Neuronal stem cell (in vitro differentiated cells): ENCODE results near the gene RBM6.

ENCODE experiments used
- DNase-seq: peaks from one replicate; pipeline ENCODE4 v3.0.0-alpha.2; 2013; ENCODE audit warnings: low spot score
- H2AFZ ChIP-seq: one replicate; pipeline ENCODE4 v1.6.1; 2013; ENCODE audit warnings: mild to moderate bottlenecking, low read length, inconsistent platforms
- H2AK5ac ChIP-seq: 2 replicates; pipeline ENCODE4 v1.6.1; 2013; ENCODE audit warnings: low read depth, mild to moderate bottlenecking, inconsistent platforms, low read length, moderate library complexity, mixed read lengths
- H2BK120ac ChIP-seq: 2 replicates; pipeline ENCODE4 v1.6.1; 2013; ENCODE audit warnings: low read depth, mild to moderate bottlenecking, inconsistent platforms, low read length, moderate library complexity, mixed read lengths
- H2BK12ac ChIP-seq: one replicate; pipeline ENCODE4 v1.6.1; 2013; ENCODE audit warnings: low read length, inconsistent platforms
- H2BK15ac ChIP-seq: 2 replicates; pipeline ENCODE4 v1.6.1; 2013; ENCODE audit warnings: mild to moderate bottlenecking, low read length, inconsistent platforms, mixed read lengths
- H2BK5ac ChIP-seq: one replicate; pipeline ENCODE4 v1.6.1; 2013; ENCODE audit warnings: inconsistent platforms, mild to moderate bottlenecking, low read length, moderate library complexity
- H3K14ac ChIP-seq: one replicate; pipeline ENCODE4 v1.6.1; 2013; ENCODE audit warnings: low read length, inconsistent platforms
- H3K18ac ChIP-seq: 2 replicates; pipeline ENCODE4 v1.6.1; 2013; ENCODE audit warnings: low read length, inconsistent platforms
- H3K23ac ChIP-seq: 2 replicates; pipeline ENCODE4 v1.6.1; 2013; ENCODE audit warnings: low read depth, mild to moderate bottlenecking, mixed read lengths, low read length, inconsistent platforms; ENCODE audit not compliant: poor library complexity
- H3K27ac ChIP-seq: replicated peaks from 3 replicates; pipeline ENCODE4 v1.5.1; 2013; ENCODE audit warnings: low read length, inconsistent platforms
- H3K27me3 ChIP-seq, 3 experiments: 2 replicates each; pipeline ENCODE4 v1.6.1; 2013; ENCODE audit warnings: low read length in 3 of 3, mild to moderate bottlenecking in 2 of 3, inconsistent platforms in 1 of 3, low read depth in 1 of 3, mixed read lengths in 1 of 3, moderate library complexity in 1 of 3; ENCODE audit not compliant: control insufficient read depth in 3 of 3, insufficient read depth in 3 of 3
- H3K36me3 ChIP-seq, 2 donors: replicated peaks in 1 of 2; 2 replicates each; pipeline ENCODE4 v1.6.1; 2013; ENCODE audit warnings: low read length in 2 of 2; ENCODE audit not compliant: control insufficient read depth in 2 of 2, insufficient read depth in 2 of 2
- H3K4ac ChIP-seq: 2 replicates; pipeline ENCODE4 v1.6.1; 2013; ENCODE audit warnings: inconsistent platforms, mild to moderate bottlenecking, low read length, moderate library complexity
- H3K4me1 ChIP-seq, 2 donors: 1 replicate in 1 of 2; 2 replicates in 1 of 2; pipeline ENCODE4 v1.6.1; 2013; ENCODE audit warnings: low read length in 2 of 2, low read depth in 1 of 2; ENCODE audit not compliant: control insufficient read depth in 2 of 2, insufficient read depth in 1 of 2
- H3K4me2 ChIP-seq: one replicate; pipeline ENCODE4 v1.6.1; 2013; ENCODE audit warnings: mild to moderate bottlenecking, low read length, inconsistent platforms; ENCODE audit not compliant: insufficient read depth, poor library complexity, severe bottlenecking
- H3K4me3 ChIP-seq, 2 donors: 2 replicates each; pipeline ENCODE4 v1.5.1; 2013; ENCODE audit warnings: low read length in 2 of 2, mild to moderate bottlenecking in 2 of 2, inconsistent platforms in 1 of 2, moderate library complexity in 1 of 2
- H3K79me1 ChIP-seq: one replicate; pipeline ENCODE4 v1.6.1; 2013; ENCODE audit warnings: low read depth, mild to moderate bottlenecking, inconsistent platforms, low read length, moderate library complexity
- H3K9ac ChIP-seq: one replicate; pipeline ENCODE4 v1.6.1; 2013; ENCODE audit warnings: mild to moderate bottlenecking, low read depth, low read length, inconsistent platforms; ENCODE audit not compliant: poor library complexity
- H3K9me3 ChIP-seq, 2 donors: replicated peaks in 1 of 2; 2 replicates each; pipeline versions ENCODE3 to v1.6.1; 2013; ENCODE audit warnings: low read length in 2 of 2, mild to moderate bottlenecking in 2 of 2, inconsistent platforms in 1 of 2, low read depth in 1 of 2, mixed read lengths in 1 of 2, moderate library complexity in 1 of 2; ENCODE audit not compliant: control insufficient read depth in 2 of 2, insufficient read depth in 1 of 2
- H4K8ac ChIP-seq: one replicate; pipeline ENCODE4 v1.6.1; 2013; ENCODE audit warnings: low read depth, mild to moderate bottlenecking, inconsistent platforms, low read length, moderate library complexity
- H4K91ac ChIP-seq: one replicate; pipeline ENCODE4 v1.6.1; 2013; ENCODE audit warnings: low read length, low read depth, mild to moderate bottlenecking, inconsistent platforms; ENCODE audit not compliant: poor library complexity
- WGBS, 2 donors: extraction: QIAGEN DNeasy Blood & Tissue Kit; methylation state at CpG; one replicate each; pipeline ENCODE4 v1.1.7; 2013; ENCODE audit warnings: missing lambda C conversion rate in 2 of 2, mixed read lengths in 1 of 2; ENCODE audit not compliant: insufficient read length in 2 of 2, insufficient replicate concordance in 1 of 2; ENCODE audit errors: extremely low coverage in 2 of 2; 5-methylcytosine and 5-hydroxymethylcytosine counted together

Gene RBM6

DNA sequence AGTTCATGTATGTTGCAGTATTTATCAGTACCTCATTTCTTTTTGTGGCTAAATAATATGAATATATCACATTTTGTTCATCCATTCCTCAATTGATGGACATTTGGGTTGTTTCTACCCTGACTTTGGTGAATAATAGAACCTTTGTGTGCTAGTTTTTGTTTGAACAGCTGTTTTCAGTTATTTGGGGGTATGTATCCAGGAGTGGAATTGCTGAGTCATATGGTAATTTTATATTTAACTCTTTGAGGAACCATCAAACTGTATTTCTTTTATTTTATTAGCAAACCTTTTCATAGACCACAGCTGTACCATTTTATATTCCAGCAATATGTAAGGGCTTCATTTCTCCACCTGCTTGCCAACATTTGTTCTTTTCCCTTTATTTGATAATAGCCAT lies 110.4 kb downstream of the RBM6 start:
- no peak overlapping the region for H2BK5ac ChIP-seq
- H3K9ac ChIP-seq, result no peak overlapping the region
- no peak overlapping the region for H4K91ac ChIP-seq
- H2BK12ac ChIP-seq, result no peak overlapping the region
- H3K79me1 ChIP-seq, result no peaks in the 10 kb centered on the region
- no peak overlapping the region for H3K4ac ChIP-seq
- H3K4me3 ChIP-seq, result no peak overlapping the region
- no peak for DNase-seq
- no peak overlapping the region for H3K18ac ChIP-seq
- peaks cover 0 to 4% of the 10 kb centered on the region in 2 donors for H3K9me3 ChIP-seq
- H4K8ac ChIP-seq, result no peak overlapping the region
- no peak overlapping the region for H3K14ac ChIP-seq
- H3K23ac ChIP-seq, result no peak overlapping the region
- no peaks in the 10 kb centered on the region for H3K4me1 ChIP-seq
- no peak overlapping the region for H2AFZ ChIP-seq
- H2AK5ac ChIP-seq, result no peak overlapping the region
- no peak overlapping the region for H3K27ac ChIP-seq
- H2BK15ac ChIP-seq, result no peak overlapping the region
- no peak overlapping the region for H2BK120ac ChIP-seq
- H3K27me3 ChIP-seq, result no peaks in the 10 kb centered on the region
- peaks cover 7 to 84% of the 10 kb centered on the region in 2 donors for H3K36me3 ChIP-seq
- no peak overlapping the region for H3K4me2 ChIP-seq

DNA sequence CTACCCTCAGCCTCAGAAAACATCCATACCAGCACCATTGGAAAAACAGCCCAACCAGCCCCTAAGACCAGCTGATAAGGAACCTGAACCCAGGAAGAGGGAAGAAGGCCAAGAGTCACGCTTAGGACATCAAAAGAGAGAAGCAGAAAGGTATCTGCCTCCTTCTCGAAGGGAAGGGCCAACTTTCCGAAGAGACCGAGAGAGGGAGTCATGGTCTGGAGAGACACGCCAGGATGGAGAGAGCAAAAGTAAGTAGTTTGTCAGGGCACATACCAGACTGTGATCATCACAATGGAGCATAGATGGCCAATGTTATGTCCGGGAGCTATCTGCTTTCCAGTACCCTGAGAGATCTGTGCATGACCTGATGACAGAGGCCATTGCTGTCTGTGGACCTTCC lies 117.8 kb downstream of the RBM6 start:
- Histone ChIP-seq H3K4me1 (no peaks in the 10 kb centered on the region), H2AFZ (no peak overlapping the region), H3K4me2 (no peak overlapping the region), H2BK120ac (no peak overlapping the region), H3K27ac (no peak overlapping the region), H3K9me3 (peaks cover 0 to 2% of the 10 kb centered on the region in 2 donors), H3K36me3 (peaks cover 25 to 92% of the 10 kb centered on the region in 2 donors), H3K9ac (no peak overlapping the region), H3K4ac (no peak overlapping the region), H3K14ac (no peak overlapping the region), H3K4me3 (no peak overlapping the region), H2BK15ac (no peak overlapping the region), H4K8ac (no peak overlapping the region), H2AK5ac (no peak overlapping the region), H2BK5ac (no peak overlapping the region), H4K91ac (no peak overlapping the region), H3K23ac (no peak overlapping the region), H3K79me1 (no peaks in the 10 kb centered on the region), H3K27me3 (no peaks in the 10 kb centered on the region), H2BK12ac (no peak overlapping the region), H3K18ac (no peak overlapping the region)
- DNase-seq, result no peak
- no CpG with 5 or more reads among the region's 6 CpGs for WGBS, 2 donors

DNA sequence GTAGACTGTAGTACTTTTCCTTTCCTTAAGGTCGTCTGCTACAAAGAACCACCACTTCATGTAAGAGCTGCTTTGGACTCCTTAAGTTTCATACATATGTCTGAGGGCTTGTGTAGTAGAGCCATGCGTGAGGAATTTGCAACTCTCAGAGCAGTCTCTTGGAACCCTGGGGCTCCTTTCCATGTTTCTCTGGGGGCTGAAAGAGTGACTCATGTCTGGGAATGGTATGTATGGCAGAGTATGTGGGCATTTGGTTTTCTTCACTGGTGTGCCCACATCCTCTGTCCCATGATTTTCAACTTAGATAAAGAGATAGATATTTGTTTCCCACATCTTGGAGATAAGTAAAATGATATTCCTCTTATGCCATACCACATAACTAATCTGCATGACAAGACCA lies 128.2 kb downstream of the RBM6 start:
- Histone ChIP-seq H3K9me3 (no peaks in the 10 kb centered on the region), H3K27me3 (no peaks in the 10 kb centered on the region), H3K79me1 (no peaks in the 10 kb centered on the region), H3K9ac (no peak overlapping the region), H3K23ac (no peak overlapping the region), H2AK5ac (no peak overlapping the region), H4K91ac (no peak overlapping the region), H3K4me1 (no peaks in the 10 kb centered on the region), H2BK15ac (no peak overlapping the region), H4K8ac (no peak overlapping the region), H2AFZ (no peak overlapping the region), H2BK12ac (no peak overlapping the region), H3K27ac (no peak overlapping the region), H2BK5ac (no peak overlapping the region), H3K4ac (no peak overlapping the region), H3K14ac (no peak overlapping the region), H3K18ac (no peak overlapping the region), H3K36me3 (peaks cover 43 to 96% of the 10 kb centered on the region in 2 donors), H3K4me2 (no peak overlapping the region), H3K4me3 (no peak overlapping the region), H2BK120ac (no peak overlapping the region)
- no peak for DNase-seq
- no CpG with 5 or more reads among the region's 2 CpGs for WGBS, 2 donors

DNA sequence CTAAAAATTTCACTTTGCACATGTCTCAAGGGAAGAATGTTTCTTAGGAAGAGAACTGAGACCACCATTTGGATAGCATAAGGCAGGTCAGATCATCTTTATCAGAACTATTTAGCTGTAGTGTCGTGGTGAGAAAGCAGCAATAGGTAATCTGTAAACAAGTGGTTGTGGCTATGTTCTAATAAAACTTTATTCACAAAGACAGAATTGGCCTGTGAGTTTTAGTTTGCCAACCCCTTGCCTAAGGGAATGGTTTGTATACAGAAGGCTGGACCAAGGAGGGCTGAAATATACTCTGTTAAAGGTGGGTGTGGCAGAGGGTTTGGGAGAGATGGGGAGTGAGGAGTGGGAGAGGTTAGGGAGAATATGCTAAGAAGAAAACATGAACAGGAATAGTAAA lies 138.1 kb downstream of the RBM6 start:
- no peaks in the 10 kb centered on the region for H3K9me3 ChIP-seq
- H3K27ac ChIP-seq, result no peak overlapping the region
- no peak overlapping the region for H2BK12ac ChIP-seq
- whole genome bisulfite sequencing, 2 donors, result no CpG with 5 or more reads among the region's 1 CpG
- H2BK120ac ChIP-seq, result no peak overlapping the region
- no peaks in the 10 kb centered on the region for H3K79me1 ChIP-seq
- no peaks in the 10 kb centered on the region for H3K27me3 ChIP-seq
- H3K23ac ChIP-seq, result no peak overlapping the region
- H3K4me1 ChIP-seq, result no peaks in the 10 kb centered on the region
- no peak overlapping the region for H3K4me3 ChIP-seq
- DNase-seq, result no peak
- no peak overlapping the region for H3K9ac ChIP-seq
- no peak overlapping the region for H2BK5ac ChIP-seq
- H2BK15ac ChIP-seq, result no peak overlapping the region
- no peak overlapping the region for H3K18ac ChIP-seq
- no peak overlapping the region for H4K91ac ChIP-seq
- H3K4me2 ChIP-seq, result no peak overlapping the region
- H3K14ac ChIP-seq, result no peak overlapping the region
- H4K8ac ChIP-seq, result no peak overlapping the region
- H3K4ac ChIP-seq, result no peak overlapping the region
- no peak overlapping the region for H2AK5ac ChIP-seq
- H2AFZ ChIP-seq, result no peak overlapping the region
- peaks cover 10 to 47% of the 10 kb centered on the region in 2 donors for H3K36me3 ChIP-seq
